ENCODE measurements around the gene PPP2R5A. TPM values are rescaled to one million over a fixed set of nuclear protein-coding genes. Genes with fewer than 3 reads are reported as not detected.

PPP2R5A gene
- total RNA-seq, 2 donors from 2014 or later: 48.8 to 81.5 TPM

GRCh38 chr1:212289262-212290077 is 4.3 kb downstream of the PPP2R5A start:
- no peak for TF ChIP-seq CTCF (IDR thresholded peaks at IDR 0.05)
- no peaks in the 10 kb centered on the region for H3K9me3 ChIP-seq
- H3K27ac ChIP-seq: peak overlapping the region; percentile 98 to 99
- H3K4me1 ChIP-seq: peaks cover 3 to 55% of the 10 kb centered on the region in 2 donors
- no peaks in the 10 kb centered on the region for H3K36me3 ChIP-seq
- no peak for DNase-seq (ENCODE audit: low spot score)
- no peaks in the 10 kb centered on the region for H3K27me3 ChIP-seq
- no peak overlapping the region for H3K4me3 ChIP-seq

GRCh38 chr1:212290608-212291007 is 5.4 kb downstream of the PPP2R5A start:
- no peak overlapping the region for H3K4me3 ChIP-seq
- DNase-seq (ENCODE audit: low spot score): no peak
- TF ChIP-seq CTCF (IDR thresholded peaks at IDR 0.05): no peak
- H3K4me1 ChIP-seq: peaks cover 3 to 62% of the 10 kb centered on the region in 2 donors
- H3K36me3 ChIP-seq: no peaks in the 10 kb centered on the region
- H3K27ac ChIP-seq: peak overlapping the region; percentile 35 to 50
- H3K9me3 ChIP-seq: no peaks in the 10 kb centered on the region
- H3K27me3 ChIP-seq: no peaks in the 10 kb centered on the region

GRCh38 chr1:212291505-212292134 is 6.4 kb downstream of the PPP2R5A start:
- DNase-seq (ENCODE audit: low spot score): no peak
- H3K4me3 ChIP-seq: no peak overlapping the region
- TF ChIP-seq CTCF (IDR thresholded peaks at IDR 0.05): peak; percentile 29 to 71
- H3K27me3 ChIP-seq: no peaks in the 10 kb centered on the region
- no peaks in the 10 kb centered on the region for H3K9me3 ChIP-seq
- H3K4me1 ChIP-seq: peaks cover 3 to 62% of the 10 kb centered on the region in 2 donors
- peak overlapping the region; percentile 7 to 50 for H3K27ac ChIP-seq
- H3K36me3 ChIP-seq: no peaks in the 10 kb centered on the region

- DNase-seq (ENCODE audit: low spot score): no peak
- no peaks in the 10 kb centered on the region for H3K9me3 ChIP-seq
- no peak for TF ChIP-seq CTCF (IDR thresholded peaks at IDR 0.05)
- H3K36me3 ChIP-seq: no peaks in the 10 kb centered on the region
- H3K4me3 ChIP-seq: no peak overlapping the region
- H3K27me3 ChIP-seq: no peaks in the 10 kb centered on the region
- H3K4me1 ChIP-seq: peaks cover 3 to 61% of the 10 kb centered on the region in 2 donors
- peak overlapping the region; percentile 7 to 10 for H3K27ac ChIP-seq
Measured at GRCh38 chr1:212292250-212293105, 7.3 kb downstream of the PPP2R5A start.

GRCh38 chr1:212293579-212293978 is 8.4 kb downstream of the PPP2R5A start:
- H3K27me3 ChIP-seq: no peaks in the 10 kb centered on the region
- no peak overlapping the region for H3K4me3 ChIP-seq
- peaks cover 3 to 50% of the 10 kb centered on the region in 2 donors for H3K4me1 ChIP-seq
- no peak for DNase-seq (ENCODE audit: low spot score)
- peak in 1 of 2 donors; percentile 48 for TF ChIP-seq CTCF (IDR thresholded peaks at IDR 0.05)
- H3K36me3 ChIP-seq: no peaks in the 10 kb centered on the region
- no peak overlapping the region for H3K27ac ChIP-seq
- H3K9me3 ChIP-seq: no peaks in the 10 kb centered on the region
